Activated T-helper 2 cell treated with anti-CD3 and anti-CD28 coated beads, Interferon-gamma antibody, Interleukin-2, Interleukin-4, amounts not matched to agents 10 μg/mL and 5 μg/mL and 100 μg/mL, durations not matched to agents 14 hours and 24 hours and 36 hours (primary cell): ENCODE results near the gene ACTRT3. TPM values are rescaled to one million over a fixed set of nuclear protein-coding genes. Genes with fewer than 3 reads are reported as not detected.

Experiments used
- DNase-seq: peaks from one replicate; pipeline ENCODE4 v3.0.0; 2021; ENCODE audit warnings: low spot score
- H3K27ac Mint-ChIP-seq: one replicate; pipeline ENCODE4 v1.8.0; 2021; ENCODE audit warnings: mixed read lengths
- H3K27me3 Mint-ChIP-seq: one replicate; pipeline ENCODE4 v1.8.0; 2021; ENCODE audit warnings: low read depth, mixed read lengths
- H3K36me3 Mint-ChIP-seq: one replicate; pipeline ENCODE4 v1.8.0; 2021; ENCODE audit warnings: low read depth, mixed read lengths
- H3K4me1 Mint-ChIP-seq: one replicate; pipeline ENCODE4 v1.8.0; 2021; ENCODE audit warnings: low read depth, mixed read lengths
- H3K4me3 Mint-ChIP-seq: one replicate; pipeline ENCODE4 v1.8.0; 2021; ENCODE audit warnings: low read depth, mild to moderate bottlenecking, moderate library complexity, mixed read lengths
- H3K9me3 Mint-ChIP-seq: one replicate; pipeline ENCODE4 v1.8.0; 2021; ENCODE audit warnings: mixed read lengths
- intact Hi-C: fragments of 100-400 bp; cut with micrococcal nuclease; formaldehyde crosslinking; loops from one replicate; pipeline ENCODE4 v1.15.1; 2023
- total RNA-seq: library from RNA; stranded (reverse); gene quantifications from 2 replicates; pipeline ENCODE4 v1.2.3, GENCODE V29; 2022

ACTRT3 gene
- 1.3 and 1.7 TPM in 2 replicates for total RNA-seq

- intact Hi-C loops, result loop anchor here (5.0 to 10.0 kb wide), 4 partner anchors 588 to 1138 kb away; partner anchors contain the start of genes EIF5A2, RPL22L1 and SKIL
- peak within 1 kb of the TSS; percentile 85 for H3K4me3 Mint-ChIP-seq
- H3K9me3 Mint-ChIP-seq, result no peaks in the 10 kb centered on the region
- H3K27ac Mint-ChIP-seq, result peak within 1 kb of the TSS; percentile 87
- peaks cover 25% of the 10 kb centered on the region for H3K4me1 Mint-ChIP-seq
- peak; percentile 56 for DNase-seq
- peaks cover 13% of the 10 kb centered on the region for H3K36me3 Mint-ChIP-seq
- no peaks in the 10 kb centered on the region for H3K27me3 Mint-ChIP-seq
Observed at GRCh38 chr3:169769287-169770181, at the start of gene ACTRT3. ACTRT3 (minus strand) TSS chr3:169769561; CDS start chr3:169769520, 41 bp downstream.

GRCh38 chr3:169818316-169818715 is 49.0 kb upstream of the ACTRT3 start:
- peaks cover 10% of the 10 kb centered on the region for H3K4me1 Mint-ChIP-seq
- DNase-seq, result no peak
- peaks cover 24% of the 10 kb centered on the region for H3K9me3 Mint-ChIP-seq
- no peak overlapping the region for H3K27ac Mint-ChIP-seq
- no peak overlapping the region for H3K4me3 Mint-ChIP-seq
- peaks cover 35% of the 10 kb centered on the region for H3K27me3 Mint-ChIP-seq
- intact Hi-C loops, result no loop called here
- peaks cover 12% of the 10 kb centered on the region for H3K36me3 Mint-ChIP-seq

DNA sequence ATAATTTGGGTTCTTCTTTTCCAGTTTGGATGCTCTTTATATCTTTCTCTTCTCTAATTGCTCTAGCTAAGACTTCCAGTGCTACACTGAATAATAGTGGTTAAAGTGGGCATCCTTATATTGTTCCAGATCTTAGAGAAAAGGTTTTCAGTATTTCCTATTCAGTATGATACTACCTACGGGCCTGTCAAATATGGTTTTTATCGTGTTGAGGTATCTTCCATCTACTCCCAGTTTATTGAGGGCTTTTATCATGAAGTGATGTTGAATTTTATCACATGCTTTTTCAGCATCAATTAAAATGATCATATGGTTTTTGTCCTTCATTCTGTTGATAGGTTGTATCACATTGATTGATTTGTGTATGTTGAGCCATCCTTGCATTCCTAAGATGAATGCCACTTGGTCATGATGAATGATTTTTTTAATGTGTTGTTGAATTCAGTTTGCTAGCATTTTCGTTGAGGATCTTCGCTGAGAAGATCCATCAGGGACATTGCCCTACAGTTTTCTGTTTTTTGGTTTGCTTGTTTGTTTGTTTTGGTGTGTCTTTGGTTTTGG is 46.3 kb upstream of the ACTRT3 start:
- Mint-ChIP-seq H3K9me3 (peaks cover 24% of the 10 kb centered on the region), H3K27me3 (peaks cover 33% of the 10 kb centered on the region), H3K27ac (no peak overlapping the region), H3K4me1 (peaks cover 24% of the 10 kb centered on the region), H3K36me3 (peaks cover 12% of the 10 kb centered on the region), H3K4me3 (no peak overlapping the region)
- intact Hi-C loops, result no loop called here
- no peak for DNase-seq

DNA sequence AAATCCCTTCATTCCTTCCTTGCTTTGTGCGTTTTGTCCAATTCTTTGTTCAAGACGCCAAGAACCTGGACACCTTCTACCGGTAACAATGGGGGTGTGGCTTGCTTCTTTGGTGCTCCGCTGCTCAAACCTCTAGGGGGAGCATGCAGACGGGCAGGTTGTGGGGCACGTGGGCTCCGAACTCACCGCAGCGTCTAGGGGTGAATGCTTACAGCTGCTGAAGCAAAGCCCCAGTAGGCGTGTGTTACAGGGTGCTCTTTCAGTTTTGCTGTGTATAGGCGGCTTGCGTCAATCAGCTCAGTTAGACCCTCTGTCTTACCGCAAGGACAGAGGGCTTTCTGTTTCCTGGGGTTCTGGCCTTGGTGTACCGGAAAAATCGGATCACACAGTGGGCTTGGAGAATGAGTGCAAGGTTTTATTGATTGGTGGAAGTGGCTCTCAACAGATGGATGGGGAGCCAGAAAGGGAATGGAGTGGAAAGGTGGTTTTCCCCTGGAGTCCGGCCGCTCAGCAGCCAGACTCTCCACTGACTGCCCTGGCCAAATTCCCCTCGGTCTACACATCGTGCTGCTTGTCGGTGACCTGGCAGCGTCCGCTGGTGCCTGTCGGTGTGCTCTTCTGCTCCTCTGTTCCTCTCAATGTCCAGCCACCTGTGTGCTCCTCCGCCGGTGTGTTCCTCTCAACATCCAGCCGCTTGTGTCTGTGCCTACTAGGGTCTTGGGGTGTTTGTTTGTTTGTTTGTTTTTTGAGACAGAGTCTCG is 44.6 kb upstream of the ACTRT3 start:
- peak overlapping the region; percentile 95 for H3K27ac Mint-ChIP-seq
- H3K9me3 Mint-ChIP-seq, result peaks cover 24% of the 10 kb centered on the region
- DNase-seq, result peak; percentile 74
- intact Hi-C loops, result loop anchor here (1.0 to 5.0 kb wide), 5 partner anchors 41 to 367 kb away; partner anchors contain the start of genes MYNN, PHC3, SEC62 and TERC
- H3K36me3 Mint-ChIP-seq, result peaks cover 12% of the 10 kb centered on the region
- peaks cover 22% of the 10 kb centered on the region for H3K27me3 Mint-ChIP-seq
- peaks cover 29% of the 10 kb centered on the region for H3K4me1 Mint-ChIP-seq
- H3K4me3 Mint-ChIP-seq, result peak overlapping the region; percentile 87

DNA sequence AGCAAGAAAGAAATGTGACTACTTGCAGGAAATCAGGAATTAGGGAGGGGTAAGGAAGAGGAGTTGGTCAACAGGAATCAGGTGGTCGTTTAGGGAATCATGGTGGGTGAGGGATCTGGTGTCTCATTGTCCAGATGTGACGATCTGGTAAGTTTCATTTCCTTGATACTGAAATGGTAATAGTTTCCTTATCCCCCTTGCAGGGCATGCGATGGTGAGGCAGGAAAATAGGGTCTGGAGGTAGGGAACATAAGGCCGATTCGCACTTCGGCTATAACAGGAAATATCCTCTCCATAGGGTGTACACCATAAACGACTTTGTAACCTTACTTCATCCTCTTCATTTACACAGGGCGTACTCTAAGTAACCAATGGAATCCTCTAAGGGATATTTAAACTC is 43.9 kb upstream of the ACTRT3 start:
- Mint-ChIP-seq H3K36me3 (peaks cover 13% of the 10 kb centered on the region), H3K4me3 (peak overlapping the region; percentile 87), H3K27ac (peak overlapping the region; percentile 95), H3K4me1 (peaks cover 34% of the 10 kb centered on the region), H3K9me3 (peaks cover 24% of the 10 kb centered on the region), H3K27me3 (peaks cover 21% of the 10 kb centered on the region)
- DNase-seq, result no peak
- intact Hi-C loops, result loop anchor here (1.0 to 5.0 kb wide), 5 partner anchors 40 to 368 kb away; partner anchors contain the start of genes MYNN, PHC3, SEC62 and TERC

- peak; percentile 66 for DNase-seq
- Mint-ChIP-seq H3K4me3 (peak within 1 kb of the TSS; percentile 87), H3K36me3 (peaks cover 14% of the 10 kb centered on the region), H3K27me3 (peaks cover 15% of the 10 kb centered on the region), H3K4me1 (peaks cover 37% of the 10 kb centered on the region), H3K9me3 (peaks cover 24% of the 10 kb centered on the region), H3K27ac (peak within 1 kb of the TSS; percentile 95)
- intact Hi-C loops, result loop anchor here (1.0 to 5.0 kb wide), 5 partner anchors 39 to 368 kb away; partner anchors contain the start of genes MYNN, PHC3, SEC62 and TERC
Observed at GRCh38 chr3:169812332-169813235, 43.2 kb upstream of the ACTRT3 start, which contains the start of the genes LRRC34 and LRRIQ4. LRRC34 (minus strand) TSS chr3:169812904; CDS start chr3:169812548, 356 bp downstream. LRRIQ4 (plus strand) TSS chr3:169812870; CDS start chr3:169821922, 9,052 bp downstream.

- Mint-ChIP-seq H3K27ac (peak overlapping the region; percentile 80), H3K4me1 (peaks cover 37% of the 10 kb centered on the region), H3K4me3 (peak overlapping the region; percentile 87), H3K27me3 (peaks cover 8% of the 10 kb centered on the region), H3K9me3 (peaks cover 24% of the 10 kb centered on the region), H3K36me3 (peaks cover 14% of the 10 kb centered on the region)
- no peak for DNase-seq
- intact Hi-C loops, result loop anchor here (2.0 to 5.0 kb wide), 4 partner anchors 47 to 369 kb away; partner anchors contain the start of genes PHC3, SEC62 and TERC
Observed at GRCh38 chr3:169811631-169812331, 42.4 kb upstream of the ACTRT3 start.

- H3K27me3 Mint-ChIP-seq, result no peaks in the 10 kb centered on the region
- H3K27ac Mint-ChIP-seq, result peak overlapping the region; percentile 40
- intact Hi-C loops, result no loop called here
- peaks cover 10% of the 10 kb centered on the region for H3K36me3 Mint-ChIP-seq
- no peak for DNase-seq
- H3K9me3 Mint-ChIP-seq, result peaks cover 1% of the 10 kb centered on the region
- H3K4me3 Mint-ChIP-seq, result peak overlapping the region; percentile 10
- peaks cover 36% of the 10 kb centered on the region for H3K4me1 Mint-ChIP-seq
Observed at GRCh38 chr3:169809230-169809795, 40.0 kb upstream of the ACTRT3 start.

GRCh38 chr3:169804681-169805080 is 35.3 kb upstream of the ACTRT3 start:
- Mint-ChIP-seq H3K27ac (no peak overlapping the region), H3K4me3 (no peak overlapping the region), H3K27me3 (no peaks in the 10 kb centered on the region), H3K36me3 (peaks cover 23% of the 10 kb centered on the region), H3K4me1 (peaks cover 13% of the 10 kb centered on the region), H3K9me3 (no peaks in the 10 kb centered on the region)
- intact Hi-C loops, result no loop called here
- DNase-seq, result no peak

- no peak for DNase-seq
- Mint-ChIP-seq H3K27me3 (no peaks in the 10 kb centered on the region), H3K4me3 (no peak overlapping the region), H3K27ac (no peak overlapping the region), H3K36me3 (peaks cover 48% of the 10 kb centered on the region), H3K9me3 (no peaks in the 10 kb centered on the region), H3K4me1 (peaks cover 18% of the 10 kb centered on the region)
- intact Hi-C loops, result no loop called here
Observed at GRCh38 chr3:169792359-169792758, 23.0 kb upstream of the ACTRT3 start.
